Sciatic nerve (tissue), 2 donors: ENCODE measurements around the gene NHLRC4. TPM values are rescaled to one million over a fixed set of nuclear protein-coding genes. Genes with fewer than 3 reads are reported as not detected.

Experiments used
- ATAC-seq: fragments of 200-7000 bp; cut with Tn5 transposase; one replicate; pipeline ENCODE4 v1.9.1; 2020; ENCODE audit warnings: mild to moderate bottlenecking, moderate library complexity
- DNase-seq: peaks from one replicate; pipeline ENCODE4 v3.0.0-alpha.2; 2020; ENCODE audit warnings: low spot score
- intact Hi-C: fragments of 100-400 bp; cut with DNase I; formaldehyde crosslinking; loops from one replicate; pipeline ENCODE4 v1.14.2; 2022
- total RNA-seq: library from RNA; stranded (reverse); fragmentation: NEBNext Ultra II Directional; extraction: Animal tissue kit (Norgen Biotek cat#: 25700); gene quantifications from one replicate; pipeline ENCODE4 v1.2.1, GENCODE V29; 2021
- donor health status: DM: no; HTN: no; CAD: no.
- donor health status: DM: no; HTN: no; CAD: no.

The NHLRC4 gene
- 1.2 TPM for total RNA-seq

GRCh38 chr16:566475-567372 is at the start of gene NHLRC4:
TSS of gene NHLRC4 (plus strand) at chr16:567005. CDS start at chr16:568048, 1,043 bp downstream.
- intact Hi-C loops = no loop called here
- DNase-seq (peak; percentile 86), ATAC-seq (peak; percentile 81)

- intact Hi-C loops = no loop called here
- DNase-seq (no peak), ATAC-seq (no peak)
Observed at GRCh38 chr16:518858-519257, 47.9 kb upstream of the NHLRC4 start.

- intact Hi-C loops = no loop called here
- DNase-seq = no peak
- ATAC-seq = no peak
Observed at GRCh38 chr16:519425-519824, 47.4 kb upstream of the NHLRC4 start.

GRCh38 chr16:519841-520687 is 46.7 kb upstream of the NHLRC4 start:
- no peak for DNase-seq
- no peak for ATAC-seq
- intact Hi-C loops = no loop called here

- DNase-seq (no peak), ATAC-seq (no peak)
- intact Hi-C loops = no loop called here
Observed at GRCh38 chr16:520847-521246, 46.0 kb upstream of the NHLRC4 start.

- DNase-seq (no peak), ATAC-seq (no peak)
- intact Hi-C loops = no loop called here
Observed at GRCh38 chr16:521381-522210, 45.2 kb upstream of the NHLRC4 start.

- no peak for DNase-seq
- intact Hi-C loops = no loop called here
- no peak for ATAC-seq
Observed at GRCh38 chr16:522320-523096, 44.3 kb upstream of the NHLRC4 start.

- ATAC-seq (no peak), DNase-seq (no peak)
- intact Hi-C loops = no loop called here
Observed at GRCh38 chr16:523097-523741, 43.6 kb upstream of the NHLRC4 start.

GRCh38 chr16:524274-525040 is 42.3 kb upstream of the NHLRC4 start:
- no peak for DNase-seq
- intact Hi-C loops = no loop called here
- ATAC-seq = no peak

GRCh38 chr16:525123-525519 is 41.7 kb upstream of the NHLRC4 start:
- ATAC-seq = no peak
- no peak for DNase-seq
- intact Hi-C loops = no loop called here

- no peak for ATAC-seq
- no peak for DNase-seq
- intact Hi-C loops = no loop called here
Observed at GRCh38 chr16:525520-526180, 41.2 kb upstream of the NHLRC4 start.

- ATAC-seq = peak; percentile 5
- intact Hi-C loops = no loop called here
Observed at GRCh38 chr16:526181-527014, 40.4 kb upstream of the NHLRC4 start.

GRCh38 chr16:527015-527903 is 39.5 kb upstream of the NHLRC4 start, which contains the start of gene CAPN15:
TSS of gene CAPN15 (plus strand) at chr16:527712. CDS start at chr16:546839, 19,127 bp downstream.
- ATAC-seq = peak; percentile 89
- peak; percentile 94 for DNase-seq
- intact Hi-C loops = no loop called here

More at GRCh38 chr16:526181-527014, 40.4 kb upstream of the NHLRC4 start:
- DNase-seq = no peak

GRCh38 chr16:528111-529011 is 38.4 kb upstream of the NHLRC4 start:
- peak; percentile 2 for ATAC-seq

More at GRCh38 chr16:528111-529011, 38.4 kb upstream of the NHLRC4 start:
- intact Hi-C loops = no loop called here
- no peak for DNase-seq
